ENCODE data around the gene MED22.
"Not testable (repeated sequence)": the region's sequence is repeated elsewhere in the genome, so short reads cannot be mapped to it uniquely, and the experiment has no call there.

The MED22 gene

DNA sequence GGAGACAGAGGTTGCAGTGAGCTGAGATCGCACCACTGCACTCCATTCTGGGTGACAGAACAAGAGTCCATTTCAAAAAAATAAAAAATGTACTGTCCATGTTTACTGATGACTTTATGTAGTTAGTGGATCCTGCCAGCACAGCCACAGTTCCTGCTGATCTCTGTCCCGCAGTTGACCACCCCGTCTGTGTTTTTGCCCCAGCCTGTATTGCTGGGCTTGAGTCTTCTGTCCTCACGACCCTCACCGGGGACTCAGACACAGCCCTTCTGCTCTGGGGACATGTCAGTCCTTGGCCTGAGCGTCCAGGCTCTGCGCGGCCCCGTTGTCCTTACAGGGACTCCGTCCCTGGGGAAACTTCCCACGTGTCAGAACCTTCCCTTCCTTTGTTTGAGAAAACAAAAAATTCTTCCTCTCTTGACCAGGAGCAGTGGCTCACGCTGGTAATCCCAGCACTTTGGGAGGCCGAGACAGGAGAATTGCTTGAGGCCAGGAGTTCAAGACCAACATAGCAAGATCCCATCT lies 26.5 kb downstream of the MED22 start:
- Histone ChIP-seq H3K4me3 (replicated peaks; ENCODE audit: low read depth, low read length) (no peak overlapping the region), H3K27me3 (replicated peaks; ENCODE audit: control insufficient read depth, insufficient read depth, low read length) (no peaks in the 10 kb centered on the region; the same call in 1 of the 2 replicates), H3K36me3 (ENCODE audit: control insufficient read depth, insufficient read depth, low read length) (no peaks in the 10 kb centered on the region)
- TF ChIP-seq, protein P1, sequence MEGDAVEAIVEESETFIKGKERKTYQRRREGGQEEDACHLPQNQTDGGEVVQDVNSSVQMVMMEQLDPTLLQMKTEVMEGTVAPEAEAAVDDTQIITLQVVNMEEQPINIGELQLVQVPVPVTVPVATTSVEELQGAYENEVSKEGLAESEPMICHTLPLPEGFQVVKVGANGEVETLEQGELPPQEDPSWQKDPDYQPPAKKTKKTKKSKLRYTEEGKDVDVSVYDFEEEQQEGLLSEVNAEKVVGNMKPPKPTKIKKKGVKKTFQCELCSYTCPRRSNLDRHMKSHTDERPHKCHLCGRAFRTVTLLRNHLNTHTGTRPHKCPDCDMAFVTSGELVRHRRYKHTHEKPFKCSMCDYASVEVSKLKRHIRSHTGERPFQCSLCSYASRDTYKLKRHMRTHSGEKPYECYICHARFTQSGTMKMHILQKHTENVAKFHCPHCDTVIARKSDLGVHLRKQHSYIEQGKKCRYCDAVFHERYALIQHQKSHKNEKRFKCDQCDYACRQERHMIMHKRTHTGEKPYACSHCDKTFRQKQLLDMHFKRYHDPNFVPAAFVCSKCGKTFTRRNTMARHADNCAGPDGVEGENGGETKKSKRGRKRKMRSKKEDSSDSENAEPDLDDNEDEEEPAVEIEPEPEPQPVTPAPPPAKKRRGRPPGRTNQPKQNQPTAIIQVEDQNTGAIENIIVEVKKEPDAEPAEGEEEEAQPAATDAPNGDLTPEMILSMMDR (IDR thresholded peaks at IDR 0.05; ENCODE audit: insufficient read depth, low read length, poor library complexity, severe bottlenecking), result no peak
- DNase-seq (ENCODE audit: extremely low read depth, insufficient read length), result no peak

DNA sequence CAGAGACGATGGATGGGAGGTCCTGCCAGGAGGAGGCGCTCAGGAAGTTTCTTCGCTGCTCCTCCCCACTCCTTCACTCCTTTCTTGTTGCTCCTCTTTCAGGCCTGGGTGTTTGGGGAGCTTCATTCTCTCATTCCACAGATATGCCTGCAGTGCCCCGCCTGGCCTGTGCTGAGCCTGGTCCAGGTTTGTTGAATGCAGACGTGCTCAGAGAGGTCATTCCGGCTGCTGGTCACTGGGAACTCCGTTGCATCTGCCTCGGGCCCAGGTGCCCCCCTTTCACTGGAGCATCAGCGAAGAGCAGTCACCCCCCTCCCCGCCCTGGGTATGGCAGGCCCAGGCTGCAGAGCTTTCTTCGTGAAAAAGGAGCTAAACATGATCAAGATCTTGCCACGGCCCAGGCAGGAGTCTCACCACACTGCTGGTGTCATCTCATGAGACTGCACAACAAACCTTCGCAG lies 27.5 kb downstream of the MED22 start:
- no peaks in the 10 kb centered on the region; the same call in 1 of the 2 replicates for H3K27me3 ChIP-seq (replicated peaks; ENCODE audit: control insufficient read depth, insufficient read depth, low read length)
- TF ChIP-seq, protein P1 (IDR thresholded peaks at IDR 0.05; ENCODE audit: insufficient read depth, low read length, poor library complexity, severe bottlenecking), result no peak
- no peak overlapping the region for H3K4me3 ChIP-seq (replicated peaks; ENCODE audit: low read depth, low read length)
- H3K36me3 ChIP-seq (ENCODE audit: control insufficient read depth, insufficient read depth, low read length), result no peaks in the 10 kb centered on the region
- no peak for DNase-seq (ENCODE audit: extremely low read depth, insufficient read length)

DNA sequence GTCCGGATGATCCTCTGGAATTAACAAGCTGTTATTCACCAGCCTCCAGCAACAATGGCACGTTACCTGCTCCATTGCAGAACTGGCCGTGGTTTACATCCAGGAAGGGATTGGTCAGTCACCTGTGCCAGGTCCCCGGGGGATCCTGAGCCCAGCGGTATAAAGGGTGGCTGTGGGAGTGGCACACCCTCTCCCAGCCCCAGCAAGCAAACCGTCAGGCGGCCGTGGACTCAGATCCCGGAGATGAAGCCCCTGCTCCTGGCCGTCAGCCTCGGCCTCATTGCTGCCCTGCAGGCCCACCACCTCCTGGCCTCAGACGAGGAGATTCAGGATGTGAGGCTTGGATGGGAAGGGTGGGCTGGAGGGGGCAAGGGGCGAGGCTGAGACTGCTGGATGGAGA lies 30.4 kb downstream of the MED22 start:
- not testable (repeated sequence) for H3K27me3 ChIP-seq (replicated peaks; ENCODE audit: control insufficient read depth, insufficient read depth, low read length); DNase-seq (ENCODE audit: extremely low read depth, insufficient read length); H3K4me3 ChIP-seq (replicated peaks; ENCODE audit: low read depth, low read length); H3K36me3 ChIP-seq (ENCODE audit: control insufficient read depth, insufficient read depth, low read length)

DNA sequence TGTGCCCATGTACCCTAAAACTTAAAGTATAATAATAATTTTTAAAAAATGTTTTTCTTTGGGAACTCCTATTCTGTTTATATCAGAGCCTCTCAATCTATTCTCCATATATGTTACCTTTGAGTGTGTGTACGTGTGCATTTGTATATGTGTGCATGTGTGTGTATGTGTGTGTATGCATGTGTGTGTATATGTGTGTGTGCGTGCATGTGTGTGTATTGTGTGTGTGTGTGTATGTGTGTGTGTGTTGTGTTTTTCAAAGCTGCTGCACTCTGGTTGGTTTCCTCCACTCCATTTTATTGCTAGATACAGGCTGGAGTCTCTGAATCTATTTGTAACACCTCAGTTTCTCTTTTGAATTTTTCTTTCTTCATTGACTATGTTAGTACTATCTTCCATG lies 31.9 kb downstream of the MED22 start:
- Histone ChIP-seq H3K4me3 (replicated peaks; ENCODE audit: low read depth, low read length) (no peak overlapping the region), H3K36me3 (ENCODE audit: control insufficient read depth, insufficient read depth, low read length) (no peaks in the 10 kb centered on the region), H3K27me3 (replicated peaks; ENCODE audit: control insufficient read depth, insufficient read depth, low read length) (no peaks in the 10 kb centered on the region; the same call in 1 of the 2 replicates)
- TF ChIP-seq, protein P1 (IDR thresholded peaks at IDR 0.05; ENCODE audit: insufficient read depth, low read length, poor library complexity, severe bottlenecking), result no peak
- DNase-seq (ENCODE audit: extremely low read depth, insufficient read length), result no peak

DNA sequence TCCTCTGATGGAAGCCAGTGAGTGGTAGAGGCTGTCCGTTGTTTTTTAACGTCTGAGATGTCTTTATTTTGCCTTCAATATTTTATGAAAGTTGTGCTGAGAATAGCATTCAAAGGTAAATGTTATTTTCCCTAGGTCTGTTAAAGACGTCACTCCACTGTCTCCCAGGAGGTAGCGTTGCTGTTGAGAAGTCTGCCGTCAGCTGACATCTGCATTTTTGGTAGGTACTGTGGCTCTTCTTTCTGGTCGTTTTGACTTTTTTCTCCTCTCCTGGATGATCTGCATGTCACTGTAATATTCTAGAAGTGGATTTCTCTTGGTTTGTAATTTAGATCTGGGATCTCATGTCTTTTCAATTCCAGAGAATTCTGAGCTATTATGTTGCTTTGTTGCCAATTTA lies 38.3 kb downstream of the MED22 start:
- TF ChIP-seq, protein P1 (IDR thresholded peaks at IDR 0.05; ENCODE audit: insufficient read depth, low read length, poor library complexity, severe bottlenecking), result no peak
- Histone ChIP-seq H3K27me3 (replicated peaks; ENCODE audit: control insufficient read depth, insufficient read depth, low read length) (no peaks in the 10 kb centered on the region), H3K4me3 (replicated peaks; ENCODE audit: low read depth, low read length) (no peak overlapping the region), H3K36me3 (ENCODE audit: control insufficient read depth, insufficient read depth, low read length) (no peaks in the 10 kb centered on the region)
- DNase-seq (ENCODE audit: extremely low read depth, insufficient read length), result no peak

DNA sequence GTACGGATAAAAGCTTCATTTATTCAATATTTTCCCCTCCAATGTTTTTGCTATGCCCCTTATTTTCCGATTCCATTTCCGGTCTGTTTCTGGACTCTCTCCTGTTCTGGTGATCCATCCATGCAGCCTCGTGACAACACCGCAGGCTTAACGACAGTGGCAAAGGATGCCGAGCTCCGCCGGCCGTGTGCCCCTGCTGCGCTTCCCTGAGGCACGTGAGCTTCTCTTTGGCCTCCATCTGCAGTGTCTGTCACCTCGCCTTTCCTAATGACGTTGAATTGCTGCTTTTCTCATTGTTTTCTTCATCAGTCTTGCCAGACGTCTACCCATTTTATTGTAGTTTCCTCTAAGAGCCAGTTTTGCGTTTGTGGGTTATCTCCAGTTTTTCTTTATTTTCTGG lies 40.6 kb downstream of the MED22 start:
- H3K27me3 ChIP-seq (replicated peaks; ENCODE audit: control insufficient read depth, insufficient read depth, low read length), result no peaks in the 10 kb centered on the region
- no peak overlapping the region for H3K4me3 ChIP-seq (replicated peaks; ENCODE audit: low read depth, low read length)
- H3K36me3 ChIP-seq (ENCODE audit: control insufficient read depth, insufficient read depth, low read length), result no peaks in the 10 kb centered on the region
- TF ChIP-seq, protein P1 (IDR thresholded peaks at IDR 0.05; ENCODE audit: insufficient read depth, low read length, poor library complexity, severe bottlenecking), result no peak
- no peak for DNase-seq (ENCODE audit: extremely low read depth, insufficient read length)

Measured in GM06990 (cell line).